Prostate gland (tissue), 2 donors: ENCODE data around the gene CRP.

Experiments
- CTCF ChIP-seq, 4 experiments: fragments of 200-600 bp in 2 of 4; fragments of 450-650 bp in 2 of 4; sonication (generic) in 2 of 4; IDR thresholded peaks; 1 replicate in 3 of 4; 2 replicates in 1 of 4; pipeline ENCODE4 v1.5.1; 2016 to 2019; ENCODE audit warnings: antibody characterized with exemption in 4 of 4, mild to moderate bottlenecking in 2 of 4, moderate library complexity in 2 of 4
- POLR2A ChIP-seq: fragments of 450-650 bp; IDR thresholded peaks from one replicate; pipeline ENCODE4 v1.6.1; 2016; ENCODE audit warnings: antibody characterized with exemption, mild to moderate bottlenecking
- POLR2AphosphoS5 ChIP-seq: sonication (generic); formaldehyde crosslinking; IDR thresholded peaks from one replicate; pipeline ENCODE4 v1.6.1; 2017; ENCODE audit warnings: antibody characterized with exemption

GRCh38 chr1:159756397-159756796 is 42.0 kb upstream of the CRP start:
- TF ChIP-seq CTCF (IDR thresholded peaks at IDR 0.05) (no peak), POLR2AphosphoS5 (no peak), POLR2A (no peak)
